GM08714 (cell line): Measurements from ENCODE around the gene UBE3C.
"Not testable (repeated sequence)": the region's sequence is repeated elsewhere in the genome, so short reads cannot be mapped to it uniquely, and the experiment has no call there.

Experiments used
- H3K4me3 ChIP-seq: fragments of 200-500 bp; sonication (Bioruptor generic); 2 replicates; pipeline ENCODE4 v1.5.1; 2014; ENCODE audit warnings: mild to moderate bottlenecking, low read length, inconsistent platforms
- ZNF274 ChIP-seq: IDR thresholded peaks from 2 replicates; pipeline ENCODE4 v1.6.1; 2012; ENCODE audit warnings: mild to moderate bottlenecking, low read depth, low read length

Gene UBE3C

GRCh38 chr7:157121184-157121715, 17.5 kb upstream of the UBE3C start:
- TF ChIP-seq ZNF274 = no peak
- no peak overlapping the region for H3K4me3 ChIP-seq

GRCh38 chr7:157122800-157123495, 15.8 kb upstream of the UBE3C start:
- H3K4me3 ChIP-seq = no peak overlapping the region
- no peak for TF ChIP-seq ZNF274

DNA sequence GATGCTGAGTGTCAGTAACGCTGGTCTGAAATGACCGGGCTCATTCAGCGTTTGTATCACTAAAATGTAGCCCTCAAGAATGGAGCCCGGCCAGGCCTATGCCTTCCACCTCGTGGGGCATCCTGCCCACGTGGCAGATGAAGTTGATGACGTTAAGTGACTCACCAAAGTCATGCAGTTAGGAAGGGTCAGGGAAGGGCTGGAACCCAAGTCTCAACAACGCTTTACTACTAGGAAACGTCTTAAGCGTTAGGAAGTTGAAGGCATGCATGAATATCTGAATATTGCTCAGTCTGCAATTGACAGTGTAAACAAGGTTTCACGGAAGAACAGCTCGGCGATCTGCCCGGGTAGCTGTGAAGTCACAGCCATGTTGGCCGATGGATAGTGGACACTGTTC, 14.0 kb upstream of the UBE3C start:
- H3K4me3 ChIP-seq = no peak overlapping the region
- TF ChIP-seq ZNF274 = no peak

GRCh38 chr7:157125376-157126223, 13.1 kb upstream of the UBE3C start:
- TF ChIP-seq ZNF274 = no peak
- H3K4me3 ChIP-seq = no peak overlapping the region

GRCh38 chr7:157126921-157127320, 11.8 kb upstream of the UBE3C start:
- no peak overlapping the region for H3K4me3 ChIP-seq
- no peak for TF ChIP-seq ZNF274

DNA sequence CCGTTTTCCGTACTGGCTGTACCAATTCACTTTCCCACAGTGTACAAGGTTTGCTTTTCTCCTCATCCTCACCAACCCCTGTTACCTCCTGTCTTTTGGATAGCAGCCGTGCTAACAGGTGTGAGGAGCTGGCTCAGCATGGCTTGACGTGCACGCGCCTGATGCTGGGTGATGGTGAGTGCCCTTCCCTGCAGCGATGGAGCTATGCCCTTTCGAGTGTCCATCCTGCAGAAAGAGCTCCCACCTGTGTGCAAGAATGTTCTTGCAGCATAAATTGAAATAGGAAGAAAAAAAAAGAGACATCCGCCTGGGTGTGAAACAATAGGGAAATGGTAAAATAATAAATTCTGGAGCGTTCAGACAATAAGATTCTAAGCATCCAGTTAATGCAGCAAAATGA, 9.5 kb upstream of the UBE3C start:
- TF ChIP-seq ZNF274 = no peak
- H3K4me3 ChIP-seq = no peak overlapping the region

DNA sequence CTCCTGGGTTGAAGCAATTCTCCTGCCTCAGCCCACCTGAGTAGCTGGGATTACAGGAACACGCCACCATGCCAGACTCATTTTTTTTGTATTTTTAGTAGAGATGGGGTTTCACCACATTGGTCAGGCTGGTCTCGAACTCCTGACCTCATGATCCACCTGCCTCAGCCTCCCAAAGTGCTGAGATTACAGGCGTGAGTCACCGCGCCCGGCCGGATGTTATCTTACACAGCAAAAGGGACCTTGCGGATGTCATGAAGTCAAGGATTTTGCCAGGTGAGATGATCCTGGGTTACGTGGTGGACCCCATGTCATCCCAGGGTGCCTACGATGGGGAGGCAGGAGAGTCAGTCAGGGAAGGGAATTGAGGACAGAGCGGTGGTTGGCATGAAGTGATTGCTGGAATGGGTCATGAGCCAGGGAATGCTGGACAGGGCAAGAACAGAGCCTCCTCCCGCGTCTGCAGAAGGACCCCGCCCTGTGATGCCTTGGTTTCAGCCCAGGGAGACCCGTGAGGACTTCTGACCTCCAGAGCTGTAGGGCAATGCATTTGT, 8.7 kb upstream of the UBE3C start:
- no peak for TF ChIP-seq ZNF274
- H3K4me3 ChIP-seq = no peak overlapping the region

DNA sequence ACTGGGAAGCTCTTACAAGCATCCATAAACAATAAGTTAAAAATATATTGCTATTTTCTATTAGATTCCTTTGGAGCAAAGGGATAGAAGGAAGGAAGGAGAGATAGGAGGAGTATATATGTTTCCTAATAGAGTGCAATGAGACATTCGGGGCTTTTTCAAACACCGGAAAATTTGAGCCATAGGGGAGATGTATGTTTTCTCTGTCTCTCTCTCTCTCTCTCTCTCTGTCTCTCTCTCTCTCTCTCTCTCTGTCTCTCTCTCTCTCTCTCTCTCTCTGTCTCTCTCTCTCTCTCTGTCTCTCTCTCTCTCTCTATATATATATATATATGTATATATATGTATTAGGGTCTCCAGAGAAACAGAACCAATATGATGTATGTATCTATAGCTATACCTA, 7.9 kb upstream of the UBE3C start:
- H3K4me3 ChIP-seq = not testable (repeated sequence)

GRCh38 chr7:157132796-157133195, 5.9 kb upstream of the UBE3C start:
- no peak overlapping the region for H3K4me3 ChIP-seq
- no peak for TF ChIP-seq ZNF274

- no peak for TF ChIP-seq ZNF274
- H3K4me3 ChIP-seq = no peak overlapping the region
Observed at GRCh38 chr7:157133304-157133703, 5.4 kb upstream of the UBE3C start.

DNA sequence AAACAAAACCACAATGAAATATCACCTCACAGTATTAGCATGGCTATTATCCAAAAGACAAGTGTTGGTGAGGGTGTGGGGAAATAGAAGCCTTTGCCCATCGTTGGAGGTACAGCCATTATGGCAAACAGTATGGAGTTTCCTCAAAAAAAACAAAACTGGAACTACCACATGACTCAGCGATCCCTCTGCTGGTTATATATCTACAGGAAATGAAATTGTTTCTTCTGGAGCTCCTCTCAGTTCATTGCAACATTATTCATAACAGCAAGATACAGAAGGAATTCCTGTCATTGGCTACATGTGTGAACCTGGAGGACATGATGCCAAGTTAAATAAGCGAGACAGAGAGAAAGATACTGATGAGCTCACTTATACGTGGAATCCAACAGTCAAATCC, 2.4 kb upstream of the UBE3C start:
- TF ChIP-seq ZNF274 = no peak
- no peak overlapping the region for H3K4me3 ChIP-seq

- no peak for TF ChIP-seq ZNF274
- H3K4me3 ChIP-seq = peak overlapping the region; percentile 69
Observed at GRCh38 chr7:157138101-157138423, 664 bp upstream of the UBE3C start.

- peak overlapping the region; percentile 91 for H3K4me3 ChIP-seq
- no peak for TF ChIP-seq ZNF274
Observed at GRCh38 chr7:157139111-157139809, 534 bp downstream of the UBE3C start.

DNA sequence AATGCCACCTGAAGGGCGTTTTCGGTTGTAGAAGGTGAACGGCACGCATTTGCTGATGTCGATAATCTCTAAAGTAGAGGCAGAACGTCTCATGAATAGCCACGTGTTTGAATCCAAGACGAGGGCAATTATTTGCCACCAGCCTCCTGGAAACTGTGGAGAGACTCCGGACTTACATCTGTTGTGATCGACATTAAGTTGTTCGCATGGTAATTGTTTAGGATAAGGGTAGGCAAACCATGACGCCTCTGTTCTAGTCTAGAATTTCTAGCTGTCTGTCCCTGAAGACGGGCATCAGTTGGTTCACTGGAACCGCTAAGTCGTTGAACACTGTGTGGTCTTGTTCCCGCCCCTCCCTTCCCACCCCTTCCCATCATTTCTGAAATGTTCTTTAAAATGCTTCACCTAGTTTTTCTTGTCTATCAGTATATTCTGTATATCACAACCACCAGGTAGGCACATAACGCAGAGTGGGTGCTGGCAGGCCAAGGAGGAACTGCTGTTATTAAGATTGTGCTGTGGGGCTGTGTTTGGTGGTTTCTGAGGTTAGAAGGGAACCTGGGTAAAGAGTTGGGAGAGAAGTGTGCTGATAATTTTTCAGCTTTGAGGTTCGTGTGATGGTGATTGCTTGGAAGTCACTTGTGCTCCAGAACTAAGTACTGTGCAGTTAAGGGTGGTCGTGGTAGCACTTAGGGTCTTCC, 1.2 kb downstream of the UBE3C start:
- no peak for TF ChIP-seq ZNF274
- peak overlapping the region; percentile 91 for H3K4me3 ChIP-seq

DNA sequence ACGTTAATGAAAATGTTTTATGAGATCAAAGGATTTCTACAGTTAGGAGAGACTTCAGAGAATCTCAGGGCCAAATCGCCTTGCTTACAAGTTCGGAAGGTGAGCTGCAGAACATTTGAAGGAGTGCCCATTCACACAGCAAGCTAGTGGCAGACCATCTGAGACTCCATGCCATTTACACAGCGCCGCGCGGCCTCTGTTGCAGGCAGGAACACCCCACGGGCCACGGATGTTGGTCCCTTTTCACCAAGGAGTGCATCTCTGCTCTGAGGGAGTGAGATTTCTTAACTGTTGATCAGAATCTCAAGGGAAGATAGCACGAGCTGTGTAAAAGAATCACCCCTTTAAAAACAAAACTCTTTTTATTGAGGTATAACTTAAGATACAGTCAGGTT, 1.8 kb downstream of the UBE3C start:
- TF ChIP-seq ZNF274 = no peak

More for the DNA sequence above, 1.8 kb downstream of the UBE3C start:
- H3K4me3 ChIP-seq = peak overlapping the region; percentile 91
